Measurements from ENCODE around the gene USP5. TPM values are rescaled to one million over a fixed set of nuclear protein-coding genes. Genes with fewer than 3 reads are reported as not detected.

The USP5 gene
- total and polyA plus RNA-seq, 2 of the 8 experiments (the other 6 are each of a cell fraction or from before 2014, with no cell fraction given), result 66.5 to 148 TPM

DNA sequence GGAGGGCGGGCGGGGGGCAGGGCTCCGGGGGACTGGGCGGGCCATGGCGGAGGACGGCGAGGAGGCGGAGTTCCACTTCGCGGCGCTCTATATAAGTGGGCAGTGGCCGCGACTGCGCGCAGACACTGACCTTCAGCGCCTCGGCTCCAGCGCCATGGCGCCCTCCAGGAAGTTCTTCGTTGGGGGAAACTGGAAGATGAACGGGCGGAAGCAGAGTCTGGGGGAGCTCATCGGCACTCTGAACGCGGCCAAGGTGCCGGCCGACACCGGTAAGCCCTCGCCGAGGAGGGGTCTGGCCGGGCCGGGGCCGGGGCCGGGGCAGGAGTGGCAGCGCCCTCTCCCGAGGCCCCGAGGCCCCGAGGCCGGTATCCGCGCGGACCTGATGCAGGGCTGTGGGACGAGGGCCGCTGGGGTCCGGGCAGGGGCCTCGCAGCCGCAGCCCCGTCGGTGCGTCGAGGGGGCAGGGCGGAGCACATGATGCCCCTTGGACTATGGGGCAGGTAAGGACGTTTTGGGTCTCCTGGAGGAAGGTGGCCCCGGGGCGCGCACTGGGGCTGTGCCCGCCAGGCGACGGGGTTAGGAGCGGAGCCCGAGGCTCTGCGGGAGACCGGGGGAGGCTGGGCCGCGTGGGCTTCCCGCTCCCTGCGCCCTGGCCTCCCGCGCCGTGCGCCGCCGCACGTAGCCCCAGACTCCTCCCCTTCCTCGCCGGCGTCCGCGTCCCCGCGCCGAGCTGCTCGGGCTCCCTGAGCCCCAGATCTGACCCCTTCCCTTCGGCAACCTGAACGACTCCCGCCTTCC lies 15.7 kb downstream of the USP5 start, which contains the start of gene TPI1 (continued):
- TF ChIP-seq, protein P1, sequence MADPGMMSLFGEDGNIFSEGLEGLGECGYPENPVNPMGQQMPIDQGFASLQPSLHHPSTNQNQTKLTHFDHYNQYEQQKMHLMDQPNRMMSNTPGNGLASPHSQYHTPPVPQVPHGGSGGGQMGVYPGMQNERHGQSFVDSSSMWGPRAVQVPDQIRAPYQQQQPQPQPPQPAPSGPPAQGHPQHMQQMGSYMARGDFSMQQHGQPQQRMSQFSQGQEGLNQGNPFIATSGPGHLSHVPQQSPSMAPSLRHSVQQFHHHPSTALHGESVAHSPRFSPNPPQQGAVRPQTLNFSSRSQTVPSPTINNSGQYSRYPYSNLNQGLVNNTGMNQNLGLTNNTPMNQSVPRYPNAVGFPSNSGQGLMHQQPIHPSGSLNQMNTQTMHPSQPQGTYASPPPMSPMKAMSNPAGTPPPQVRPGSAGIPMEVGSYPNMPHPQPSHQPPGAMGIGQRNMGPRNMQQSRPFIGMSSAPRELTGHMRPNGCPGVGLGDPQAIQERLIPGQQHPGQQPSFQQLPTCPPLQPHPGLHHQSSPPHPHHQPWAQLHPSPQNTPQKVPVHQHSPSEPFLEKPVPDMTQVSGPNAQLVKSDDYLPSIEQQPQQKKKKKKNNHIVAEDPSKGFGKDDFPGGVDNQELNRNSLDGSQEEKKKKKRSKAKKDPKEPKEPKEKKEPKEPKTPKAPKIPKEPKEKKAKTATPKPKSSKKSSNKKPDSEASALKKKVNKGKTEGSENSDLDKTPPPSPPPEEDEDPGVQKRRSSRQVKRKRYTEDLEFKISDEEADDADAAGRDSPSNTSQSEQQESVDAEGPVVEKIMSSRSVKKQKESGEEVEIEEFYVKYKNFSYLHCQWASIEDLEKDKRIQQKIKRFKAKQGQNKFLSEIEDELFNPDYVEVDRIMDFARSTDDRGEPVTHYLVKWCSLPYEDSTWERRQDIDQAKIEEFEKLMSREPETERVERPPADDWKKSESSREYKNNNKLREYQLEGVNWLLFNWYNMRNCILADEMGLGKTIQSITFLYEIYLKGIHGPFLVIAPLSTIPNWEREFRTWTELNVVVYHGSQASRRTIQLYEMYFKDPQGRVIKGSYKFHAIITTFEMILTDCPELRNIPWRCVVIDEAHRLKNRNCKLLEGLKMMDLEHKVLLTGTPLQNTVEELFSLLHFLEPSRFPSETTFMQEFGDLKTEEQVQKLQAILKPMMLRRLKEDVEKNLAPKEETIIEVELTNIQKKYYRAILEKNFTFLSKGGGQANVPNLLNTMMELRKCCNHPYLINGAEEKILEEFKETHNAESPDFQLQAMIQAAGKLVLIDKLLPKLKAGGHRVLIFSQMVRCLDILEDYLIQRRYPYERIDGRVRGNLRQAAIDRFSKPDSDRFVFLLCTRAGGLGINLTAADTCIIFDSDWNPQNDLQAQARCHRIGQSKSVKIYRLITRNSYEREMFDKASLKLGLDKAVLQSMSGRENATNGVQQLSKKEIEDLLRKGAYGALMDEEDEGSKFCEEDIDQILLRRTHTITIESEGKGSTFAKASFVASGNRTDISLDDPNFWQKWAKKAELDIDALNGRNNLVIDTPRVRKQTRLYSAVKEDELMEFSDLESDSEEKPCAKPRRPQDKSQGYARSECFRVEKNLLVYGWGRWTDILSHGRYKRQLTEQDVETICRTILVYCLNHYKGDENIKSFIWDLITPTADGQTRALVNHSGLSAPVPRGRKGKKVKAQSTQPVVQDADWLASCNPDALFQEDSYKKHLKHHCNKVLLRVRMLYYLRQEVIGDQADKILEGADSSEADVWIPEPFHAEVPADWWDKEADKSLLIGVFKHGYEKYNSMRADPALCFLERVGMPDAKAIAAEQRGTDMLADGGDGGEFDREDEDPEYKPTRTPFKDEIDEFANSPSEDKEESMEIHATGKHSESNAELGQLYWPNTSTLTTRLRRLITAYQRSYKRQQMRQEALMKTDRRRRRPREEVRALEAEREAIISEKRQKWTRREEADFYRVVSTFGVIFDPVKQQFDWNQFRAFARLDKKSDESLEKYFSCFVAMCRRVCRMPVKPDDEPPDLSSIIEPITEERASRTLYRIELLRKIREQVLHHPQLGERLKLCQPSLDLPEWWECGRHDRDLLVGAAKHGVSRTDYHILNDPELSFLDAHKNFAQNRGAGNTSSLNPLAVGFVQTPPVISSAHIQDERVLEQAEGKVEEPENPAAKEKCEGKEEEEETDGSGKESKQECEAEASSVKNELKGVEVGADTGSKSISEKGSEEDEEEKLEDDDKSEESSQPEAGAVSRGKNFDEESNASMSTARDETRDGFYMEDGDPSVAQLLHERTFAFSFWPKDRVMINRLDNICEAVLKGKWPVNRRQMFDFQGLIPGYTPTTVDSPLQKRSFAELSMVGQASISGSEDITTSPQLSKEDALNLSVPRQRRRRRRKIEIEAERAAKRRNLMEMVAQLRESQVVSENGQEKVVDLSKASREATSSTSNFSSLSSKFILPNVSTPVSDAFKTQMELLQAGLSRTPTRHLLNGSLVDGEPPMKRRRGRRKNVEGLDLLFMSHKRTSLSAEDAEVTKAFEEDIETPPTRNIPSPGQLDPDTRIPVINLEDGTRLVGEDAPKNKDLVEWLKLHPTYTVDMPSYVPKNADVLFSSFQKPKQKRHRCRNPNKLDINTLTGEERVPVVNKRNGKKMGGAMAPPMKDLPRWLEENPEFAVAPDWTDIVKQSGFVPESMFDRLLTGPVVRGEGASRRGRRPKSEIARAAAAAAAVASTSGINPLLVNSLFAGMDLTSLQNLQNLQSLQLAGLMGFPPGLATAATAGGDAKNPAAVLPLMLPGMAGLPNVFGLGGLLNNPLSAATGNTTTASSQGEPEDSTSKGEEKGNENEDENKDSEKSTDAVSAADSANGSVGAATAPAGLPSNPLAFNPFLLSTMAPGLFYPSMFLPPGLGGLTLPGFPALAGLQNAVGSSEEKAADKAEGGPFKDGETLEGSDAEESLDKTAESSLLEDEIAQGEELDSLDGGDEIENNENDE (IDR thresholded peaks at IDR 0.05; ENCODE audit: insufficient replicate concordance, low read length), result no peak
- TF ChIP-seq JUN (IDR thresholded peaks at IDR 0.05; ENCODE audit: low read depth, low read length) (no peak), RXRA (IDR thresholded peaks at IDR 0.05; ENCODE audit: insufficient read depth, low read depth, low read length) (no peak)

Measured in H1 (cell line).